ENCODE data around the gene FRA10AC1.
A peak's percentile ranks its signal among the peaks of the same experiment; 100 is the strongest.

Gene FRA10AC1

DNA sequence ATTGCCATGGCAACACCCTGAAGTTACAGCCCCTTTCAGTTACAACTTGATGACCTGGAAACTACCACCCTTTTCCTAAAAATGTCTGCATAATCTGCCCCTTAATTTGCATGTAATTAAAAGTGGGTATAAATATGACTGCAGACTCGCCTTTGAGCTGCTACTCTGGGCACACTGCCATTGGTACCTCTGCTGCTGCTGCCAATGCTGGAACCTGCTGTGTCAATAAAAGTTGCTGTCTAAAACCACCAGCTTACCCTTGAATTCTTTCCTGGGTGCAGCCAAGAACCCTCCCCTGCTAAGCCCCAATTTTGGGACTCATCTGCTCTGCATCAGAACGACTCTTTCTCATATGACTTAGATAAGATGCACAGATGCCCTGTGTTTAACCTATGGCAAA, 10.2 kb upstream of the FRA10AC1 start:
- no peak for DNase-seq
- TF ChIP-seq, protein P1, sequence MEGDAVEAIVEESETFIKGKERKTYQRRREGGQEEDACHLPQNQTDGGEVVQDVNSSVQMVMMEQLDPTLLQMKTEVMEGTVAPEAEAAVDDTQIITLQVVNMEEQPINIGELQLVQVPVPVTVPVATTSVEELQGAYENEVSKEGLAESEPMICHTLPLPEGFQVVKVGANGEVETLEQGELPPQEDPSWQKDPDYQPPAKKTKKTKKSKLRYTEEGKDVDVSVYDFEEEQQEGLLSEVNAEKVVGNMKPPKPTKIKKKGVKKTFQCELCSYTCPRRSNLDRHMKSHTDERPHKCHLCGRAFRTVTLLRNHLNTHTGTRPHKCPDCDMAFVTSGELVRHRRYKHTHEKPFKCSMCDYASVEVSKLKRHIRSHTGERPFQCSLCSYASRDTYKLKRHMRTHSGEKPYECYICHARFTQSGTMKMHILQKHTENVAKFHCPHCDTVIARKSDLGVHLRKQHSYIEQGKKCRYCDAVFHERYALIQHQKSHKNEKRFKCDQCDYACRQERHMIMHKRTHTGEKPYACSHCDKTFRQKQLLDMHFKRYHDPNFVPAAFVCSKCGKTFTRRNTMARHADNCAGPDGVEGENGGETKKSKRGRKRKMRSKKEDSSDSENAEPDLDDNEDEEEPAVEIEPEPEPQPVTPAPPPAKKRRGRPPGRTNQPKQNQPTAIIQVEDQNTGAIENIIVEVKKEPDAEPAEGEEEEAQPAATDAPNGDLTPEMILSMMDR (IDR thresholded peaks at IDR 0.05; ENCODE audit: low read depth, low read length, missing control alignments), result no peak
- Histone ChIP-seq H3K27me3 (replicated peaks) (no peaks in the 10 kb centered on the region), H3K27ac (no peak overlapping the region), H3K36me3 (replicated peaks) (no peaks in the 10 kb centered on the region), H3K4me3 (ENCODE audit: low read depth, low read length) (no peak overlapping the region)
- in situ Hi-C loops (cut with HindIII; ENCODE audit: low pct_ligation_motif_present, low sequenced_read_pairs), result no loop called here

DNA sequence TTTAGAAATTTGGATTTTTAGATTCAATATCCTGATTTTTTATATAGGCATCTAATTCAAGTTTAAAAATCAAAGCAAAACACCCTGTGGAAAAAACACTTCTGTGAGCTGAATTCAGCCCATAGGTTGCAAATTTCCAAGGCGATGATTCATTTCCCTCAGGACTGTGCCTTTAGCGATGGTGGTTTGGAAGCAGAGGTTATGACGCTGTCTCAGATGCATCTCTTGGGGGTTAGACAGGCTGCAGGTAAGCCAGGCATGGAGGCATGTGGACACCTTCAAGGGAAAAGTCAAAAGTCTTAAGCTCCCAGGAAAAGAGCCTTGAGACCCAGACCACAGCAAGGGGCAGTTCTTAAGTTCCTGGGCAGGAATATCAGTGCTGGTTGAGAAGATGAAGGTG, 9.5 kb upstream of the FRA10AC1 start:
- no peak overlapping the region for H3K4me3 ChIP-seq (ENCODE audit: low read depth, low read length)
- TF ChIP-seq, protein P1 (IDR thresholded peaks at IDR 0.05; ENCODE audit: low read depth, low read length, missing control alignments), result no peak
- H3K27me3 ChIP-seq (replicated peaks), result no peaks in the 10 kb centered on the region
- DNase-seq, result peak; percentile 43
- no peaks in the 10 kb centered on the region for H3K36me3 ChIP-seq (replicated peaks)
- in situ Hi-C loops (cut with HindIII; ENCODE audit: low pct_ligation_motif_present, low sequenced_read_pairs), result no loop called here
- no peak overlapping the region for H3K27ac ChIP-seq

DNA sequence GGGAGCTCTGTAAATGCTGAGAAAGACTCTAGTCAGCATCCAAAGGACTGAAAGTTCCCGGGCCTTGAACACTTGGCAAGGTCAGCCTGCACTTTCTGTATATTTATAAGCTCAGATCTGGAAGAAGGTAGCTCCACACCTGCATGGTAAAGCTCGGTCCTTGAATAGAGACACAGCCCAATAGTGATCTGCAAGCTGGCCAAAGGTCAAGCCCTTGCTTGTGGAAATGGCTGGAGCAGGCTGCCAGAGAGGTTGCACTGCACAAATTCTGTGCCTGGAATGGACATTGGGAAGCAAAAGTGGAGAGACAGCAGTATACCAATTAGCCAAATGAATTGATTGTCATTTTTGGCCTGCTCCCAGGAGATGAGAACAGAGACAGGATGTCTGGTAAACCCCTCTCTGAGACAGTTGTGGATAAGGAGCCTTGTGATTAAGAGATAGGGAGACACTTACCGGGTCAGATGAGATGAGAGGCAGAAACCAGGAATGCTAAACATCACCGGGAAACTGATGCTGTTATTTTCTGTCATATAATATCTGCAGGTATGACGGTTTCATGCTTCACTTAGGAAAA, 8.0 kb upstream of the FRA10AC1 start:
- H3K4me3 ChIP-seq (ENCODE audit: low read depth, low read length), result no peak overlapping the region
- H3K27me3 ChIP-seq (replicated peaks), result no peaks in the 10 kb centered on the region
- TF ChIP-seq, protein P1 (IDR thresholded peaks at IDR 0.05; ENCODE audit: low read depth, low read length, missing control alignments), result no peak
- in situ Hi-C loops (cut with HindIII; ENCODE audit: low pct_ligation_motif_present, low sequenced_read_pairs), result no loop called here
- H3K36me3 ChIP-seq (replicated peaks), result no peaks in the 10 kb centered on the region
- no peak overlapping the region for H3K27ac ChIP-seq
- no peak for DNase-seq

DNA sequence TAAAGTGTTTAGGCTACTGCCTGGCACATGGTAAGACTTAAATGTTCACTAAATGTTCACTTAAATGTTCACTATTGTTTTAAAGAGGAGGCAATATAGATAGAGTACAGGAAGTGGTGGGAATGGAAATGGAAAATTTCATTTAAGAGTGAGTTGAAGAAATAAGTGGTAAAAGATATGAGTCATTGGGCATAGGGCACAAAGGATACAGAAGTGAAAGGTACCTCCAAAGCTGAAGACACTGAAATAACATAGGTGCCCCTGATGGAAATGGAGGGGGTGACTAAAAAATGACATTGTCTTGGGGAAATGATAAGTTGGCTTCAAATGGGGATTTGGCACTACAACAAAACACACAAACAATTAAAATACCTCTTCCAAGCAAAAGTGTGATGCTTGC, 5.2 kb upstream of the FRA10AC1 start:
- no peak for DNase-seq
- Histone ChIP-seq H3K27ac (no peak overlapping the region), H3K27me3 (replicated peaks) (no peaks in the 10 kb centered on the region), H3K4me3 (ENCODE audit: low read depth, low read length) (no peak overlapping the region), H3K36me3 (replicated peaks) (no peaks in the 10 kb centered on the region)
- in situ Hi-C loops (cut with HindIII; ENCODE audit: low pct_ligation_motif_present, low sequenced_read_pairs), result no loop called here
- TF ChIP-seq, protein P1 (IDR thresholded peaks at IDR 0.05; ENCODE audit: low read depth, low read length, missing control alignments), result no peak

DNA sequence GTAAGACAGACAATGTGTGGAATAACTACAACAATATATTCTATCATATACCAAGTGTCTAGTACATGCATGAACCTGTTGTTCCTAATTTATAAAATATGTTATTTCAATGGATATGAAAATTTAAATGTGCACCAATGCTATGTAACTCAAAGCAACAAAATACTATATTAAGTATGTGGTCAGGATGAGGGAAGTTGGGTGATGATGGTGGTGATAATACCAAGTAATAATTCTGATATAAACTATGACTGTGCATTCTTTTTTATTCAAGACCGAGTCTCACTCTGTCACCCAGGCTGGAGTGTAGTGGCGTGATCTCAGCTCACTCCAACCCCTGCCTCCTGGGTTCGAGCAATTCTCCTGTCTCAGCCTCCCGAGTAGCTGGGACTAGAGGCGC, 2.1 kb upstream of the FRA10AC1 start:
- H3K36me3 ChIP-seq (replicated peaks), result no peaks in the 10 kb centered on the region
- TF ChIP-seq, protein P1 (IDR thresholded peaks at IDR 0.05; ENCODE audit: low read depth, low read length, missing control alignments), result no peak
- no peaks in the 10 kb centered on the region for H3K27me3 ChIP-seq (replicated peaks)
- in situ Hi-C loops (cut with HindIII; ENCODE audit: low pct_ligation_motif_present, low sequenced_read_pairs), result no loop called here
- no peak for DNase-seq
- H3K4me3 ChIP-seq (ENCODE audit: low read depth, low read length), result no peak overlapping the region
- no peak overlapping the region for H3K27ac ChIP-seq

DNA sequence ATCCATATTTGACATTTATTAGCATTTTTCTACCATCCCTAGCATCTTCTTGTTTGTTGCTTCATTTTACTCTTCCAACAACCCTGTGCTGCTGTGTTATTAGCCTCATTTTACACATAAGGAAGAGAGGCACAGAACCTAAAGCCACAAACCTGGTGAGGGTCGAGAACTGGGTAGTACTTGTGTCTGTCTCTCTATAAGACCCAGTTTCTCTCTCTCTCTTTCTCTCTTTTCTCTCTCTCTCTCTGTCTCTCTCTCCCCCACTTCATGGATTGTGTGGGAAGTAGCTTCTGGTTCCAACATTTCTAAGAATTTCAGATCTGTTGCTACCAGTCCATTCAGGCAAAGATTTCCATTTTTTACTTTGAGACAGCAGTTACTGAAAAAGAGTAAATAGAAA, 1.4 kb upstream of the FRA10AC1 start:
- in situ Hi-C loops (cut with HindIII; ENCODE audit: low pct_ligation_motif_present, low sequenced_read_pairs), result no loop called here
- DNase-seq, result no peak
- Histone ChIP-seq H3K27me3 (replicated peaks) (no peaks in the 10 kb centered on the region), H3K4me3 (ENCODE audit: low read depth, low read length) (no peak overlapping the region), H3K36me3 (replicated peaks) (no peaks in the 10 kb centered on the region), H3K27ac (no peak overlapping the region)
- TF ChIP-seq, protein P1 (IDR thresholded peaks at IDR 0.05; ENCODE audit: low read depth, low read length, missing control alignments), result no peak
